ENCODE data around the gene COL4A4.
"Not testable (repeated sequence)": the region's sequence is repeated elsewhere in the genome, so short reads cannot be mapped to it uniquely, and the experiment has no call there.

The COL4A4 gene

GRCh38 chr2:227163998-227164762 is at the start of gene COL4A4, which contains the start of gene COL4A3:
Gene COL4A4 (minus strand): TSS chr2:227164205. CDS start chr2:227147483, 16,722 bp downstream.
Gene COL4A3 (plus strand): TSS chr2:227164624. CDS start chr2:227164727, 103 bp downstream.
- no peak for DNase-seq

GRCh38 chr2:227207573-227207972 is 43.6 kb upstream of the COL4A4 start:
- no peak for DNase-seq

GRCh38 chr2:227206406-227206805 is 42.4 kb upstream of the COL4A4 start:
- no peak for DNase-seq

GRCh38 chr2:227205701-227206100 is 41.7 kb upstream of the COL4A4 start:
- no peak for DNase-seq

- DNase-seq = no peak
Measured at GRCh38 chr2:227204452-227204851, 40.4 kb upstream of the COL4A4 start.

- DNase-seq = no peak
Measured at GRCh38 chr2:227201771-227202170, 37.8 kb upstream of the COL4A4 start.

- DNase-seq = no peak
Measured at GRCh38 chr2:227198866-227199265, 34.9 kb upstream of the COL4A4 start.

- DNase-seq = no peak
Measured at GRCh38 chr2:227194219-227194618, 30.2 kb upstream of the COL4A4 start.

GRCh38 chr2:227192491-227192890 is 28.5 kb upstream of the COL4A4 start:
- no peak for DNase-seq

GRCh38 chr2:227191367-227191766 is 27.4 kb upstream of the COL4A4 start:
- DNase-seq = no peak

- no peak for DNase-seq
Measured at GRCh38 chr2:227188292-227188691, 24.3 kb upstream of the COL4A4 start.

- DNase-seq = no peak
Measured at GRCh38 chr2:227186751-227187150, 22.7 kb upstream of the COL4A4 start.

- no peak for DNase-seq
Measured at GRCh38 chr2:227185615-227186232, 21.7 kb upstream of the COL4A4 start.

GRCh38 chr2:227183657-227184367 is 19.8 kb upstream of the COL4A4 start:
- DNase-seq = no peak

- no peak for DNase-seq
Measured at GRCh38 chr2:227182765-227183164, 18.8 kb upstream of the COL4A4 start.

- DNase-seq = no peak
Measured at GRCh38 chr2:227180770-227181169, 16.8 kb upstream of the COL4A4 start.

- DNase-seq = no peak
Measured at GRCh38 chr2:227179988-227180685, 16.1 kb upstream of the COL4A4 start.

- no peak for DNase-seq
Measured at GRCh38 chr2:227177592-227178336, 13.8 kb upstream of the COL4A4 start.

GRCh38 chr2:227171779-227172178 is 7.8 kb upstream of the COL4A4 start:
- not testable (repeated sequence) for DNase-seq

- DNase-seq = no peak
Measured at GRCh38 chr2:227164763-227165291, 822 bp upstream of the COL4A4 start.

- no peak for DNase-seq
Measured at GRCh38 chr2:227163485-227163997, 464 bp downstream of the COL4A4 start.

- no peak for DNase-seq
Measured at GRCh38 chr2:227161947-227162346, 2.1 kb downstream of the COL4A4 start.

Data from NCI-H1436 treated with DMSO at 0.1 percent for 48 hours (cell line).